Stimulated activated CD4-positive, alpha-beta T cell treated with anti-CD3 and anti-CD28 coated beads, Interleukin-1b, Interleukin-23, amount 100 ng/mL, for 1 hour (primary cell): ENCODE data around the gene POLL.

Experiments
- DNase-seq, 2 donors: peaks; one replicate each; pipeline ENCODE4 v3.0.0-alpha.2; 2020; ENCODE audit warnings: low read depth in 2 of 2

Gene POLL

GRCh38 chr10:101560298-101561067, 27.6 kb downstream of the POLL start:
- DNase-seq: no peak

GRCh38 chr10:101559596-101560297, 28.3 kb downstream of the POLL start:
- DNase-seq: no peak

GRCh38 chr10:101558671-101559595, 29.1 kb downstream of the POLL start:
- DNase-seq: no peak

GRCh38 chr10:101558204-101558603, 29.9 kb downstream of the POLL start:
- DNase-seq: no peak

- no peak for DNase-seq
Observed at GRCh38 chr10:101557541-101557940, 30.5 kb downstream of the POLL start.

GRCh38 chr10:101552442-101552841, 35.6 kb downstream of the POLL start:
- no peak for DNase-seq

GRCh38 chr10:101550965-101551364, 37.1 kb downstream of the POLL start:
- DNase-seq: no peak

- DNase-seq: no peak
Observed at GRCh38 chr10:101545898-101546297, 42.2 kb downstream of the POLL start.

- DNase-seq: no peak
Observed at GRCh38 chr10:101538446-101538845, 49.6 kb downstream of the POLL start.

GRCh38 chr10:101536800-101537199, 51.3 kb downstream of the POLL start:
- DNase-seq: no peak

- no peak for DNase-seq
Observed at GRCh38 chr10:101535949-101536348, 52.1 kb downstream of the POLL start.

- no peak for DNase-seq
Observed at GRCh38 chr10:101529725-101530553, 58.1 kb downstream of the POLL start.

- DNase-seq: no peak
Observed at GRCh38 chr10:101529207-101529606, 58.9 kb downstream of the POLL start.
